Left ventricle myocardium inferior (tissue), 1 donor: ENCODE data around the gene SLC29A2. TPM values are rescaled to one million over a fixed set of nuclear protein-coding genes. Genes with fewer than 3 reads are reported as not detected.

Experiments used
- DNase-seq: peaks from one replicate; pipeline ENCODE4 v3.0.0-alpha.2; 2020
- H3K27ac ChIP-seq: fragments of 200-600 bp; replicated peaks from 2 replicates; pipeline ENCODE4 v1.8.0; 2021
- H3K27me3 ChIP-seq: fragments of 200-600 bp; 2 replicates; pipeline ENCODE4 v1.8.0; 2021; ENCODE audit warnings: low read depth
- H3K36me3 ChIP-seq: fragments of 200-600 bp; 2 replicates; pipeline ENCODE4 v1.8.0; 2021
- H3K4me1 ChIP-seq: fragments of 200-600 bp; 2 replicates; pipeline ENCODE4 v1.8.0; 2021
- H3K4me3 ChIP-seq: fragments of 200-600 bp; 2 replicates; pipeline ENCODE4 v1.8.0; 2021; ENCODE audit warnings: mild to moderate bottlenecking, moderate library complexity
- H3K9me3 ChIP-seq: fragments of 200-600 bp; replicated peaks from 2 replicates; pipeline ENCODE4 v1.8.0; 2021
- CTCF ChIP-seq: fragments of 200-600 bp; IDR thresholded peaks from 2 replicates; pipeline ENCODE4 v1.8.0; 2021; ENCODE audit warnings: antibody characterized with exemption, mild to moderate bottlenecking, borderline replicate concordance
- intact Hi-C: fragments of 100-400 bp; cut with micrococcal nuclease; formaldehyde crosslinking; loops from one replicate; pipeline ENCODE4 v1.11.0; 2022
- total RNA-seq: library from RNA; stranded (reverse); fragmentation: NEBNext Ultra II Directional; extraction: Animal tissue kit (Norgen Biotek cat#: 25700); gene quantifications from one replicate; pipeline ENCODE4 v1.2.1, GENCODE V29; 2021
- donor health status: DM: no; HTN: yes; CAD: no; lungs with severe emphysema.

The SLC29A2 gene
- total RNA-seq, 1 donor from 2014 or later: 14.6 TPM

DNA sequence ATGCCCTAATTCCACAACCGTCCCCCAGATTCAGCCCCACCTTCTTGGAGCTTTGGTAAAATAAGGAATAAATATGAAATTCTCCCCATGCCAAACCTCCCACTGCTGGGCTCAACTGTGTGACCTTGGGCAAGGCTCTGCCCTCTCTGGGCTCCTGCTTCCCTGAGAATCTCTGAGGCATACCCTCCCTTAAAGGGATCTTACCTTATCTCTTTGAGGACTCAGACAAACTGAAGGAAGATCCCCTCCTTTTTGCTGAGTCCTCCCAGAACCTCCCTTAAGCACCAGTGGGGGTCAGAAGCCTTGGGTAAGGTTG is 57.4 kb downstream of the SLC29A2 start:
- intact Hi-C loops: loop anchor here (5.0 kb wide), 1 partner anchor 73 kb away; no protein-coding TSS in a partner anchor
- Histone ChIP-seq H3K4me1 (peaks cover 51% of the 10 kb centered on the region), H3K4me3 (peak overlapping the region; percentile 73), H3K9me3 (no peaks in the 10 kb centered on the region), H3K36me3 (no peaks in the 10 kb centered on the region), H3K27ac (peak overlapping the region; percentile 92), H3K27me3 (no peaks in the 10 kb centered on the region)
- TF ChIP-seq CTCF: no peak
- DNase-seq: no peak

- H3K27me3 ChIP-seq: no peaks in the 10 kb centered on the region
- H3K36me3 ChIP-seq: no peaks in the 10 kb centered on the region
- H3K4me3 ChIP-seq: peak overlapping the region; percentile 73
- H3K4me1 ChIP-seq: peaks cover 45% of the 10 kb centered on the region
- H3K9me3 ChIP-seq: no peaks in the 10 kb centered on the region
- TF ChIP-seq CTCF: peak; percentile 23
- intact Hi-C loops: loop anchor here (5.0 kb wide), 1 partner anchor 74 kb away; no protein-coding TSS in a partner anchor
- DNase-seq: peak; percentile 41
- peak overlapping the region; percentile 92 for H3K27ac ChIP-seq
Observed at GRCh38 chr11:66313321-66314185, 58.0 kb downstream of the SLC29A2 start.

GRCh38 chr11:66312549-66313320 is 58.8 kb downstream of the SLC29A2 start:
- H3K4me3 ChIP-seq: peak overlapping the region; percentile 73
- no peaks in the 10 kb centered on the region for H3K27me3 ChIP-seq
- no peak for TF ChIP-seq CTCF
- H3K9me3 ChIP-seq: no peaks in the 10 kb centered on the region
- H3K4me1 ChIP-seq: peaks cover 37% of the 10 kb centered on the region
- no peaks in the 10 kb centered on the region for H3K36me3 ChIP-seq
- peak overlapping the region; percentile 92 for H3K27ac ChIP-seq
- intact Hi-C loops: loop anchor here (5.0 kb wide), 1 partner anchor 75 kb away; no protein-coding TSS in a partner anchor
- DNase-seq: peak; percentile 99

Other genes starting within 250 kb of the SLC29A2 start
- 34.1 TPM for gene KLC2, start 114.1 kb downstream of the SLC29A2 start, total RNA-seq
- gene RAB1B, start 103.1 kb downstream of the SLC29A2 start, total RNA-seq: 116 TPM
- gene CNIH2, start 93.6 kb downstream of the SLC29A2 start, total RNA-seq: not detected
- gene YIF1A, start 82.6 kb downstream of the SLC29A2 start, total RNA-seq: 45.6 TPM
- gene TMEM151A, start 79.9 kb downstream of the SLC29A2 start, total RNA-seq: not detected
- gene CD248, start 54.7 kb downstream of the SLC29A2 start, total RNA-seq: 12.3 TPM
- 1.0 TPM for gene RIN1, start 35.3 kb downstream of the SLC29A2 start, total RNA-seq
- 14.7 TPM for gene BRMS1, start 26.7 kb downstream of the SLC29A2 start, total RNA-seq
- 52.9 TPM for gene B4GAT1, start 24.1 kb downstream of the SLC29A2 start, total RNA-seq
- gene NPAS4, start 49.3 kb upstream of the SLC29A2 start, total RNA-seq: not detected
- gene MRPL11, start 67.1 kb upstream of the SLC29A2 start, total RNA-seq: 53.8 TPM
- 7.3 TPM for gene PELI3, start 95.1 kb upstream of the SLC29A2 start, total RNA-seq
- gene DPP3, start 108.7 kb upstream of the SLC29A2 start, total RNA-seq: 13.6 TPM
- gene BBS1, start 138.9 kb upstream of the SLC29A2 start, total RNA-seq: 16.9 TPM
- gene ZDHHC24, start 174.3 kb upstream of the SLC29A2 start, total RNA-seq: 5.2 TPM
- gene ACTN3, start 175.1 kb upstream of the SLC29A2 start, total RNA-seq: not detected
- 48.6 TPM for gene CTSF, start 196.8 kb upstream of the SLC29A2 start, total RNA-seq
- 0.41 TPM for gene CCDC87, start 221.3 kb upstream of the SLC29A2 start, total RNA-seq
- 25.3 TPM for gene CCS, start 221.4 kb upstream of the SLC29A2 start, total RNA-seq
- 37.9 TPM for gene RBM14, start 244.9 kb upstream of the SLC29A2 start, total RNA-seq